ENCODE data around the gene RBM47. TPM values are rescaled to one million over a fixed set of nuclear protein-coding genes. Genes with fewer than 3 reads are reported as not detected.

Gene RBM47
- total and polyA plus RNA-seq, 10 of the 15 experiments (the other 5 are each of a cell fraction or from before 2014, with no cell fraction given) = 7.9 to 45.0 (median 28.7) TPM

DNA sequence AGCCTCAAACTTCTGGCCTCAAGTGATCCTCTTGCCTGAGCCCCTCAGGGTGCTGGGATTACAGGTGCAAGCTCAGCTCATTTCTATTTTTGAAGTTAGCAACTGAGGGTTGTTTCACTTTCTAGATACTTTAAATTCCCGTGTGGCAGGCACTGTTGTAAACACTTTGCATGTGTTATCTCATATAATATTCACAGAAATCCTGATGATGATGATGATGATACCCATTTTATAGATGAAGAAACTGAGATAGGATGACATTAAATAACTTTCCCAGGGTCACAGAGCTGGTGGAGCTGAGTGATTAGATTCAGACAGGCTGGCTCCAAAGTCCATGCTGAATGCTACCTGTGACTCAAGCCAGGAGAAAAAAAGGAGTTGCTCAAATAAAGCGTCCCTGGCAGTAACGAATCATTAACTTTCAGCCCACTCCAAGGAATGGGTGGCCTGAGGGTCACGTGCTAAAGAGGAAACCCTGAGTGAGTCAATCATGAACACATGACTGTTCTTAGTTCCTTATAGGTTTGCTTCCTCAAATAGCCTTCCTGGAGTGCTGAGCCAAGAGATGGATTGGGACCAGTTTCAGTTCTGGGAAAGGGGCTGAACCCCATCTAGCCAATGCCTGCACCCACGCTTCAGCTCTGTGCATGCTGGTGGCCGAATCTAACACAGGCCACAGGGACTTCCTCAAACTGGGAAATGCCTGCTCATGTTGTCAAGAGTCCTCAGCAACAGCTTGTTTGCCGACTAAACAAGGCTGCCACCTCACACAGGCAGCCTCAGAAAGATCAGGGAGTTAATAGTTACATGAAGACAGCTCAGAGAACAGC is 52.8 kb downstream of the RBM47 start (continued):
- no peak for TF ChIP-seq ZNF592 (IDR thresholded peaks at IDR 0.05)
- no peak for TF ChIP-seq TCF3 (IDR thresholded peaks at IDR 0.05; ENCODE audit: borderline replicate concordance, insufficient read depth, low read depth, low read length)
- TF ChIP-seq CUX1 (IDR thresholded peaks at IDR 0.05; ENCODE audit: insufficient replicate concordance, low read depth, low read length) = no peak
- TF ChIP-seq, protein P1, sequence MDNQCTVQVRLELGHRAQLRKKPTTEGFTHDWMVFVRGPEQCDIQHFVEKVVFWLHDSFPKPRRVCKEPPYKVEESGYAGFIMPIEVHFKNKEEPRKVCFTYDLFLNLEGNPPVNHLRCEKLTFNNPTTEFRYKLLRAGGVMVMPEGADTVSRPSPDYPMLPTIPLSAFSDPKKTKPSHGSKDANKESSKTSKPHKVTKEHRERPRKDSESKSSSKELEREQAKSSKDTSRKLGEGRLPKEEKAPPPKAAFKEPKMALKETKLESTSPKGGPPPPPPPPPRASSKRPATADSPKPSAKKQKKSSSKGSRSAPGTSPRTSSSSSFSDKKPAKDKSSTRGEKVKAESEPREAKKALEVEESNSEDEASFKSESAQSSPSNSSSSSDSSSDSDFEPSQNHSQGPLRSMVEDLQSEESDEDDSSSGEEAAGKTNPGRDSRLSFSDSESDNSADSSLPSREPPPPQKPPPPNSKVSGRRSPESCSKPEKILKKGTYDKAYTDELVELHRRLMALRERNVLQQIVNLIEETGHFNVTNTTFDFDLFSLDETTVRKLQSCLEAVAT (IDR thresholded peaks at IDR 0.05) = no peak; the same call in 1 of the 2 replicates
- no peak for TF ChIP-seq ZZZ3 (IDR thresholded peaks at IDR 0.05; ENCODE audit: control insufficient read depth, insufficient read length, low read depth)
- TF ChIP-seq ATF2 (IDR thresholded peaks at IDR 0.05; ENCODE audit: low read length) = no peak; the same call in 1 of the 2 replicates
- no peak for TF ChIP-seq E2F8 (IDR thresholded peaks at IDR 0.05; ENCODE audit: low read depth, partially characterized antibody)
- no peak; the same call in 1 of the 2 replicates for TF ChIP-seq HDAC2 (IDR thresholded peaks at IDR 0.05)
- peak; percentile 24; the same call in 1 of the 2 replicates for TF ChIP-seq POLR2AphosphoS5 (IDR thresholded peaks at IDR 0.05; ENCODE audit: low read length)
- TF ChIP-seq SMAD1 (IDR thresholded peaks at IDR 0.05; ENCODE audit: low read depth, partially characterized antibody) = no peak
- no peak for TF ChIP-seq FOS (IDR thresholded peaks at IDR 0.05; ENCODE audit: borderline replicate concordance, extremely low read depth, insufficient read length)
- peak; percentile 13; the same call in 1 of the 2 replicates for TF ChIP-seq FOXM1 (IDR thresholded peaks at IDR 0.05; ENCODE audit: low read depth, low read length)

Measured in GM12878 (cell line).